Mesenchymal stem cell (in vitro differentiated cells and primary cell): ENCODE measurements around the gene TMEM30B.

Experiments
- DNase-seq: peaks from one replicate; pipeline ENCODE4 v3.0.0-alpha.2; 2013
- H2AFZ ChIP-seq: one replicate; pipeline ENCODE4 v1.6.1; 2013; ENCODE audit warnings: low read depth, mild to moderate bottlenecking, control low read depth, inconsistent platforms, low read length, moderate library complexity
- H2AK5ac ChIP-seq: 2 replicates; pipeline ENCODE4 v1.6.1; 2013; ENCODE audit warnings: low read length, moderate library complexity, mild to moderate bottlenecking, inconsistent platforms; ENCODE audit not compliant: severe bottlenecking
- H2BK120ac ChIP-seq: one replicate; pipeline ENCODE4 v1.6.1; 2013; ENCODE audit warnings: low read depth, mild to moderate bottlenecking, inconsistent platforms, low read length, moderate library complexity
- H2BK12ac ChIP-seq, 2 experiments: one replicate each; pipeline ENCODE4 v1.6.1; 2013; ENCODE audit warnings: inconsistent platforms in 2 of 2, low read length in 2 of 2, mild to moderate bottlenecking in 2 of 2, moderate library complexity in 2 of 2, control low read depth in 1 of 2
- H2BK15ac ChIP-seq: one replicate; pipeline ENCODE4 v1.6.1; 2013; ENCODE audit warnings: mild to moderate bottlenecking, low read depth, inconsistent platforms; ENCODE audit not compliant: poor library complexity, severe bottlenecking
- H2BK5ac ChIP-seq: 2 replicates; pipeline ENCODE4 v1.6.1; 2013; ENCODE audit warnings: low read depth, mild to moderate bottlenecking, low read length, control low read depth, inconsistent platforms; ENCODE audit not compliant: poor library complexity, severe bottlenecking
- H3K14ac ChIP-seq, 2 experiments: one replicate each; pipeline ENCODE4 v1.6.1; 2013; ENCODE audit warnings: inconsistent platforms in 2 of 2, low read length in 2 of 2, control low read depth in 1 of 2, mild to moderate bottlenecking in 1 of 2, moderate library complexity in 1 of 2
- H3K18ac ChIP-seq, 2 experiments: one replicate each; pipeline ENCODE4 v1.6.1; 2013; ENCODE audit warnings: inconsistent platforms in 2 of 2, low read length in 2 of 2, control low read depth in 1 of 2, low read depth in 1 of 2, mild to moderate bottlenecking in 1 of 2
- H3K23ac ChIP-seq, 2 experiments: one replicate each; pipeline ENCODE4 v1.6.1; 2013; ENCODE audit warnings: inconsistent platforms in 2 of 2, low read length in 2 of 2, mild to moderate bottlenecking in 2 of 2, moderate library complexity in 2 of 2, control low read depth in 1 of 2
- H3K27ac ChIP-seq: 2 replicates; pipeline ENCODE4 v1.5.1; 2013; ENCODE audit warnings: mild to moderate bottlenecking, moderate library complexity, low read length, control low read depth, inconsistent platforms; ENCODE audit not compliant: poor library complexity, severe bottlenecking
- H3K27me3 ChIP-seq, 2 experiments: 2 replicates each; pipeline versions ENCODE4 v1.6.1 to v1.7.0; 2013; ENCODE audit warnings: low read length in 2 of 2, mild to moderate bottlenecking in 2 of 2, moderate library complexity in 2 of 2, control low read depth in 1 of 2, inconsistent platforms in 1 of 2; ENCODE audit not compliant: control insufficient read depth in 1 of 2, insufficient read depth in 1 of 2
- H3K36me3 ChIP-seq, 2 experiments: 2 replicates each; pipeline versions ENCODE4 v1.6.1 to v1.7.0; 2013; ENCODE audit warnings: low read length in 2 of 2, control low read depth in 1 of 2, inconsistent platforms in 1 of 2, low read depth in 1 of 2, mild to moderate bottlenecking in 1 of 2; ENCODE audit not compliant: insufficient read depth in 2 of 2, control insufficient read depth in 1 of 2
- H3K4ac ChIP-seq, 2 experiments: one replicate each; pipeline ENCODE4 v1.6.1; 2013; ENCODE audit warnings: inconsistent platforms in 2 of 2, low read length in 2 of 2, mild to moderate bottlenecking in 2 of 2, moderate library complexity in 2 of 2, control low read depth in 1 of 2, low read depth in 1 of 2
- H3K4me1 ChIP-seq: 2 replicates; pipeline ENCODE4 v1.6.1; 2013; ENCODE audit warnings: low read depth, low read length, control low read depth; ENCODE audit not compliant: control insufficient read depth, insufficient read depth
- H3K4me2 ChIP-seq: 2 replicates; pipeline ENCODE4 v1.6.1; 2013; ENCODE audit warnings: low read length, mild to moderate bottlenecking, inconsistent platforms; ENCODE audit not compliant: poor library complexity, severe bottlenecking
- H3K4me3 ChIP-seq, 2 experiments: 2 replicates each; pipeline versions ENCODE4 v1.5.1 to v1.7.0; 2013; ENCODE audit warnings: low read length in 2 of 2, mild to moderate bottlenecking in 2 of 2, control low read depth in 1 of 2, low read depth in 1 of 2; ENCODE audit not compliant: insufficient read depth in 1 of 2
- H3K79me1 ChIP-seq: replicated peaks from 2 replicates; pipeline ENCODE4 v1.6.1; 2013; ENCODE audit warnings: mild to moderate bottlenecking, control low read depth, low read length, inconsistent platforms; ENCODE audit not compliant: poor library complexity, severe bottlenecking
- H3K9ac ChIP-seq: 2 replicates; pipeline ENCODE4 v1.7.0; 2013; ENCODE audit warnings: mild to moderate bottlenecking, low read length, moderate library complexity
- H3K9me3 ChIP-seq: 2 replicates; pipeline ENCODE4 v1.7.0; 2013; ENCODE audit warnings: mild to moderate bottlenecking, low read length; ENCODE audit not compliant: control insufficient read depth
- H4K8ac ChIP-seq: one replicate; pipeline ENCODE4 v1.6.1; 2013; ENCODE audit warnings: inconsistent platforms, mild to moderate bottlenecking, low read length, moderate library complexity
- H4K91ac ChIP-seq: one replicate; pipeline ENCODE4 v1.6.1; 2013; ENCODE audit warnings: mild to moderate bottlenecking, low read length, inconsistent platforms
- WGBS: methylation state at CpG from one replicate; pipeline ENCODE4 v1.1.7; 2013; ENCODE audit warnings: mixed read lengths; 5-methylcytosine and 5-hydroxymethylcytosine counted together

The TMEM30B gene

GRCh38 chr14:61255968-61256367 is 25.2 kb downstream of the TMEM30B start:
- no peak overlapping the region for H2BK15ac ChIP-seq
- no peak overlapping the region for H2BK12ac ChIP-seq
- H3K4me2 ChIP-seq = no peak overlapping the region
- no peak overlapping the region for H2AK5ac ChIP-seq
- H2BK120ac ChIP-seq = no peak overlapping the region
- H2AFZ ChIP-seq = no peak overlapping the region
- H3K9me3 ChIP-seq = no peaks in the 10 kb centered on the region
- no peaks in the 10 kb centered on the region for H3K36me3 ChIP-seq
- H3K27me3 ChIP-seq = no peaks in the 10 kb centered on the region
- 84% methylated on average over 5 of the region's 5 CpGs for WGBS
- H3K23ac ChIP-seq = no peak overlapping the region
- H3K79me1 ChIP-seq = no peaks in the 10 kb centered on the region
- H4K8ac ChIP-seq = no peak overlapping the region
- no peak overlapping the region for H3K27ac ChIP-seq
- DNase-seq = no peak
- no peak overlapping the region for H3K14ac ChIP-seq
- peaks cover 8% of the 10 kb centered on the region for H3K4me1 ChIP-seq
- H3K4ac ChIP-seq = no peak overlapping the region
- H3K18ac ChIP-seq = no peak overlapping the region
- H4K91ac ChIP-seq = no peak overlapping the region
- no peak overlapping the region for H3K4me3 ChIP-seq
- H2BK5ac ChIP-seq = no peak overlapping the region
- no peak overlapping the region for H3K9ac ChIP-seq

- Histone ChIP-seq H3K27me3 (no peaks in the 10 kb centered on the region), H3K79me1 (no peaks in the 10 kb centered on the region), H4K91ac (no peak overlapping the region), H3K36me3 (no peaks in the 10 kb centered on the region), H3K14ac (no peak overlapping the region), H3K4me2 (no peak overlapping the region), H3K27ac (no peak overlapping the region), H3K23ac (no peak overlapping the region), H3K4ac (no peak overlapping the region), H3K9me3 (no peaks in the 10 kb centered on the region), H2BK12ac (no peak overlapping the region), H3K4me3 (no peak overlapping the region), H3K9ac (no peak overlapping the region), H4K8ac (no peak overlapping the region), H3K4me1 (peaks cover 7% of the 10 kb centered on the region), H2BK5ac (no peak overlapping the region), H3K18ac (no peak overlapping the region), H2BK15ac (no peak overlapping the region), H2AFZ (no peak overlapping the region), H2AK5ac (no peak overlapping the region), H2BK120ac (no peak overlapping the region)
- DNase-seq = no peak
- WGBS = 28% methylated on average over 4 of the region's 8 CpGs
Measured at GRCh38 chr14:61254808-61255526, 26.2 kb downstream of the TMEM30B start.

GRCh38 chr14:61253064-61253738 is 27.9 kb downstream of the TMEM30B start:
- H3K36me3 ChIP-seq = no peaks in the 10 kb centered on the region
- no peak overlapping the region for H2BK12ac ChIP-seq
- DNase-seq = no peak
- no peak overlapping the region for H4K91ac ChIP-seq
- peak overlapping the region; percentile 25 for H2BK5ac ChIP-seq
- no peak overlapping the region for H3K23ac ChIP-seq
- H3K9ac ChIP-seq = no peak overlapping the region
- H3K4me2 ChIP-seq = no peak overlapping the region
- no peaks in the 10 kb centered on the region for H3K79me1 ChIP-seq
- no peak overlapping the region for H3K4me3 ChIP-seq
- peak overlapping the region; percentile 24 for H3K27ac ChIP-seq
- H4K8ac ChIP-seq = no peak overlapping the region
- no peak overlapping the region for H3K4ac ChIP-seq
- no peak overlapping the region for H2BK120ac ChIP-seq
- H3K18ac ChIP-seq = no peak overlapping the region
- H2AK5ac ChIP-seq = peak overlapping the region; percentile 77
- H3K9me3 ChIP-seq = no peaks in the 10 kb centered on the region
- no peak overlapping the region for H2BK15ac ChIP-seq
- H3K4me1 ChIP-seq = peaks cover 10% of the 10 kb centered on the region
- no peak overlapping the region for H2AFZ ChIP-seq
- 73% methylated on average over 4 of the region's 4 CpGs for WGBS
- H3K27me3 ChIP-seq = no peaks in the 10 kb centered on the region
- H3K14ac ChIP-seq = no peak overlapping the region

- Histone ChIP-seq H3K36me3 (no peaks in the 10 kb centered on the region), H3K23ac (no peak overlapping the region), H3K9ac (peak overlapping the region; percentile 72), H3K27me3 (no peaks in the 10 kb centered on the region), H3K4me1 (peaks cover 10% of the 10 kb centered on the region), H3K4me2 (no peak overlapping the region), H3K9me3 (no peaks in the 10 kb centered on the region), H2BK15ac (no peak overlapping the region), H4K8ac (peak overlapping the region; percentile 66), H3K18ac (peak overlapping the region; percentile 37 to 65), H3K27ac (peak overlapping the region; percentile 78), H3K79me1 (no peaks in the 10 kb centered on the region), H3K4me3 (no peak overlapping the region), H2BK5ac (no peak overlapping the region), H2AK5ac (peak overlapping the region; percentile 25), H2BK120ac (no peak overlapping the region), H2BK12ac (peak overlapping the region in 1 of 2 experiments; percentile 29), H3K4ac (peak overlapping the region in 1 of 2 experiments; percentile 17), H3K14ac (peak overlapping the region in 1 of 2 experiments; percentile 6), H2AFZ (peak overlapping the region; percentile 30), H4K91ac (no peak overlapping the region)
- WGBS = 0% methylated on average over 3 of the region's 7 CpGs
- peak; percentile 92 for DNase-seq
Measured at GRCh38 chr14:61252369-61253063, 28.6 kb downstream of the TMEM30B start.
